ENCODE data around the gene SEC62.

SEC62 gene

DNA sequence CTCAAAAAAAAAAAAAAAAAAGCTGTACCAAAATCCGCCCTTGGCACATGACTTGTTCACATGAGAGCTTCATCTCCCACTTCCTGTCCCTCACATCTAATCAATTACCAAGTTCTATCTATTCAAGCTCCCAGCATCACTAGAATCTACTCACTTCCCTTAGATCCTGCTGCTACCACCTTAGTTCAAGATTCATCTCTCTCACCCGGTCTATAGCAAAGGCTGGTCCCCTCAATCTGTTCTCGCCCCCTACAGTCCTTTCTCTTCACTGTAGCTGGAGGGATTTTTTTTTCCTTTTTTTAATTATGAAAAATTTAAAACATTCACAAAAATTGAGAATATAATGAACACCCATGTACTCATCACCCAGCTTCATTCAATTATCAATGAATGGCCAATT, 54.5 kb downstream of the SEC62 start:
- Histone ChIP-seq H3K4me1 (ENCODE audit: low read depth, poor library complexity, severe bottlenecking) (no peaks in the 10 kb centered on the region), H3K27me3 (ENCODE audit: insufficient read depth, low read depth) (no peaks in the 10 kb centered on the region)
- TF ChIP-seq, protein P1, sequence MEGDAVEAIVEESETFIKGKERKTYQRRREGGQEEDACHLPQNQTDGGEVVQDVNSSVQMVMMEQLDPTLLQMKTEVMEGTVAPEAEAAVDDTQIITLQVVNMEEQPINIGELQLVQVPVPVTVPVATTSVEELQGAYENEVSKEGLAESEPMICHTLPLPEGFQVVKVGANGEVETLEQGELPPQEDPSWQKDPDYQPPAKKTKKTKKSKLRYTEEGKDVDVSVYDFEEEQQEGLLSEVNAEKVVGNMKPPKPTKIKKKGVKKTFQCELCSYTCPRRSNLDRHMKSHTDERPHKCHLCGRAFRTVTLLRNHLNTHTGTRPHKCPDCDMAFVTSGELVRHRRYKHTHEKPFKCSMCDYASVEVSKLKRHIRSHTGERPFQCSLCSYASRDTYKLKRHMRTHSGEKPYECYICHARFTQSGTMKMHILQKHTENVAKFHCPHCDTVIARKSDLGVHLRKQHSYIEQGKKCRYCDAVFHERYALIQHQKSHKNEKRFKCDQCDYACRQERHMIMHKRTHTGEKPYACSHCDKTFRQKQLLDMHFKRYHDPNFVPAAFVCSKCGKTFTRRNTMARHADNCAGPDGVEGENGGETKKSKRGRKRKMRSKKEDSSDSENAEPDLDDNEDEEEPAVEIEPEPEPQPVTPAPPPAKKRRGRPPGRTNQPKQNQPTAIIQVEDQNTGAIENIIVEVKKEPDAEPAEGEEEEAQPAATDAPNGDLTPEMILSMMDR (conservative IDR thresholded peaks at IDR 0.05; ENCODE audit: low read depth, low read length): no peak

DNA sequence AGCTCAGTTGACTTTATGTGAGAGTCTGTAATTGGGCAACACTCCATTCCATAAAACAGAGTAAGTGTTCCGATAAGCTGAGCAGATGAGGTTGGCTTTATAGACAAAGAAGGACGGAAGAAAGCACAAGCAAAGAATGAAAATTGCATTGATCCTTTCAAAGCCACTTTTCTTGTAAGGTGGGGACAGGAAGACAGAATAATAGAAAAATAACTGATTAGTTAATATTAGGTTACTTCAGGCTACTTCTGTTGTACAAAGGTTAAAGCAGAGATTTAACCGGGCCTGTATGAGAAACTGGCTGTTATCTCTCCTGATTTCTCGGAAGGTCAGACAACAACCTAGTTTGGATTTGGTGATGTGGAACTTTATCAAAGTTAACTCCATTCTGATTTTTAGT, 55.7 kb downstream of the SEC62 start:
- no peak overlapping the region for H3K4me2 ChIP-seq

More for the DNA sequence above, 54.5 kb downstream of the SEC62 start:
- Histone ChIP-seq H4K20me1 (ENCODE audit: insufficient read depth) (no peaks in the 10 kb centered on the region), H2AFZ (ENCODE audit: low read depth) (no peak overlapping the region), H3K36me3 (ENCODE audit: insufficient read depth) (no peaks in the 10 kb centered on the region), H3K4me2 (no peak overlapping the region), H3K27ac (no peak overlapping the region), H3K4me3 (IDR thresholded peaks at IDR 0.05; ENCODE audit: insufficient read depth, low read depth, low read length) (no peak overlapping the region), H3K79me2 (ENCODE audit: insufficient read depth, low read depth) (no peaks in the 10 kb centered on the region), H3K9ac (no peak overlapping the region)

DNA sequence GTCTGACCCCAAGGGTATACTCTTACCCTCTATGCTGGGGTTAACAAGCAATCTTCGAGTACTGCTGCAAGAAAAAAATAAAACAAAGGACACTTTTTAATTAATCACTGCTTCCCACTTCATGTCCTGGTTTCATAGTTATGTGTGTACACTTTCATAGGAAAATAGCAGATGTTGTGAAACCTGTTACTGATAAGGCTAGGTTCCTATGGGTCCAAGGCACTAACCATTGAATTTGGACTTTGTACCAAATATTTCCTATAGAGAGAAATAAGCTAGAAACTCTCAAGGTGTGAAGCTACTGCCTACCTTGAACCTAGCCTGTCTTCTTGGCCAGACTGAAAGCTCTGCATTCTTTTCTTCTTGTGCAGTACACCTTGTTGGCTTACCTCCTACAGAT, 56.6 kb downstream of the SEC62 start:
- no peak overlapping the region for H3K4me3 ChIP-seq (IDR thresholded peaks at IDR 0.05; ENCODE audit: insufficient read depth, low read depth, low read length)
- no peak overlapping the region for H2AFZ ChIP-seq (ENCODE audit: low read depth)
- H3K36me3 ChIP-seq (ENCODE audit: insufficient read depth): no peaks in the 10 kb centered on the region
- TF ChIP-seq, protein P1 (conservative IDR thresholded peaks at IDR 0.05; ENCODE audit: low read depth, low read length): no peak
- no peaks in the 10 kb centered on the region for H3K27me3 ChIP-seq (ENCODE audit: insufficient read depth, low read depth)
- no peaks in the 10 kb centered on the region for H4K20me1 ChIP-seq (ENCODE audit: insufficient read depth)
- H3K4me2 ChIP-seq: no peak overlapping the region
- no peak overlapping the region for H3K27ac ChIP-seq
- no peaks in the 10 kb centered on the region for H3K79me2 ChIP-seq (ENCODE audit: insufficient read depth, low read depth)
- no peaks in the 10 kb centered on the region for H3K4me1 ChIP-seq (ENCODE audit: low read depth, poor library complexity, severe bottlenecking)
- H3K9ac ChIP-seq: no peak overlapping the region

More for the DNA sequence above, 55.7 kb downstream of the SEC62 start:
- Histone ChIP-seq H3K4me3 (IDR thresholded peaks at IDR 0.05; ENCODE audit: insufficient read depth, low read depth, low read length) (no peak overlapping the region), H3K27me3 (ENCODE audit: insufficient read depth, low read depth) (no peaks in the 10 kb centered on the region), H2AFZ (ENCODE audit: low read depth) (no peak overlapping the region), H3K79me2 (ENCODE audit: insufficient read depth, low read depth) (no peaks in the 10 kb centered on the region), H3K27ac (no peak overlapping the region), H3K36me3 (ENCODE audit: insufficient read depth) (no peaks in the 10 kb centered on the region), H4K20me1 (ENCODE audit: insufficient read depth) (no peaks in the 10 kb centered on the region), H3K4me1 (ENCODE audit: low read depth, poor library complexity, severe bottlenecking) (no peaks in the 10 kb centered on the region), H3K9ac (no peak overlapping the region)
- TF ChIP-seq, protein P1 (conservative IDR thresholded peaks at IDR 0.05; ENCODE audit: low read depth, low read length): no peak

DNA sequence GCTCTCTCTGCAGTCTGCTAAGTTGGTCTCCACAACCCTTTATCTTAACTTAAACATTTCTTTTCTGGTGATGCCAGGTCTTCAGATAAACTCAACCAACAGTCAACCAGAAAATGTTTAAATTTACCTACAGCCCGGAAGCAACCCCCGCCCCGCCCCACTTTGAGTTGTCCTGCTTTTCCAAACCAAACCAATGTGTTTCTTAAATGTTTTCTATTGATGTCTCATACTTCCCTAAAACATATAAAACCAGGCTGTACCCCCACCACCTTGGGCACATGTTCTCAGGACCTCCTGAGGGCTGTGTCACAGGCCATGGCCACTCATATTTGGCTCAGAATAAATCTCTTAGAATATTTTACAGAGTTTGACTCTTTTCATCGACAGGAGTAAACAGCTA, 58.0 kb downstream of the SEC62 start:
- no peaks in the 10 kb centered on the region for H3K4me1 ChIP-seq (ENCODE audit: low read depth, poor library complexity, severe bottlenecking)
- no peaks in the 10 kb centered on the region for H3K79me2 ChIP-seq (ENCODE audit: insufficient read depth, low read depth)
- no peak overlapping the region for H3K4me3 ChIP-seq (IDR thresholded peaks at IDR 0.05; ENCODE audit: insufficient read depth, low read depth, low read length)
- H3K36me3 ChIP-seq (ENCODE audit: insufficient read depth): no peaks in the 10 kb centered on the region
- no peak overlapping the region for H3K27ac ChIP-seq
- H2AFZ ChIP-seq (ENCODE audit: low read depth): no peak overlapping the region
- H3K4me2 ChIP-seq: no peak overlapping the region
- TF ChIP-seq, protein P1 (conservative IDR thresholded peaks at IDR 0.05; ENCODE audit: low read depth, low read length): no peak
- no peaks in the 10 kb centered on the region for H4K20me1 ChIP-seq (ENCODE audit: insufficient read depth)
- no peak overlapping the region for H3K9ac ChIP-seq
- no peaks in the 10 kb centered on the region for H3K27me3 ChIP-seq (ENCODE audit: insufficient read depth, low read depth)
